HS-27A (cell line): Measurements from ENCODE around the gene LTC4S.
A peak's percentile ranks its signal among the peaks of the same experiment; 100 is the strongest.

Source experiments
- DNase-seq: peaks from one replicate; pipeline ENCODE4 v3.0.0-alpha.2; 2012; ENCODE audit warnings: low read depth, missing footprints

The LTC4S gene

DNA sequence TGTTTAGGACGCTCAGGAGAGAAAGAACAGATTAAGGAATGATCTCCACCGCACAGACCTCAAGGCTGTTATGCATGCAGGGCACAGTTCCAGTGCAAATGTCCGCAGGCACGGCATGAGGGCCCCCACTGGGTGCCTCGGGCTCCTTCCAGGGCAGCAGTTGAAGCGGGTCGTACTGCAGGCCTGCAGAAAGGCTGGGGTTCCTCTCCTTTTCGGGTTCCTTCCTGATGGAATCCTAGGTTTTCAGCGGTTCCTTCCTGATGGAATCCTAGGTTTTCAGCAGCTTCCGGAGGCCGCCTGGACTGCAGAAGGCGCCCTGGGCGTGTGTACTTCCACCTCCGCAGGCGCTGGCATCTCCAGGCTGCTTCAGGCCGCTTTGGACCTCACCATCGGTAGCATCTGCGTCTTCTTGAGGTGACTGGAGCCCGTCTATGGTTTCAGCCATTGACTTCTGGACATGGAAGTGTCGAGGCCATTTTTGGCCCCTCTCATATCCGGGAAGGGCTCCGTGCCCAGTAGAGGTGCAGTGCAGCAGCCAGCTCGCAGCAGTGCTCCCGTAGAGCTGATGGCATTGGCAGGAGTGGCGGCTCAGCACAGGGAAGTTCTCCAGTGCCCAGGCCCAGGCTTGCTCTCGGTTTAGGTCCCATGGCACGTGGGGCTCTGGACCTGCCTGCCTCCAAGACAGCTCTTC lies 18.5 kb downstream of the LTC4S start:
- DNase-seq, result no peak

DNA sequence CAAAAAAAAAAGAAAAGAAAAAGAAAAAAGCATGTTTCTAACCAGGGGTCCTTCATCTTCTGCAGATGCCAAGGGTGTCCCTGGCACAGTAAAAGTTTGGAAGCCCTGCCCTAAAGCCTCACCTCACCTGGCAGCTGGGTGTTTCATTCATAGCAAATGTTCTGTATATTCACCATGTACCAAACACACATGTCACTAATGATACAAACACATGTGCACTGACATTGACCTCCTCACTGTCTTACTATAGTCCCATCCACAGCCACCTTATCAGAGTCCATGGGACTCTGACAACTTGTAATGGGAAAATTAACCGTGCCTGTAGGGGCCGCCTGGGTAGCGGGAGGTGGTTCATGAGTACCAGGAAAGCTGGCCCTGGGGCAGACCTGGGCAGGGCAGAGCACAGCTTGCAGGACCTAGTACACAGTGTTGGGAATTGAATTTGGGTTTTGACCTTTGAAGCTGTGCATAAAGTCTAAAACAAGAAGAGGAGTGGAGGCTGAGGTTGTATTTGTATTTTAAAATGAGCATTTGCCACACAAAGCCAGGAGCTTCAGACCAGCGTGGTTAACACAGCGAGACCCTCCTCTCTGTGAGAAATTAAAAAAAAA lies 19.3 kb downstream of the LTC4S start:
- no peak for DNase-seq

DNA sequence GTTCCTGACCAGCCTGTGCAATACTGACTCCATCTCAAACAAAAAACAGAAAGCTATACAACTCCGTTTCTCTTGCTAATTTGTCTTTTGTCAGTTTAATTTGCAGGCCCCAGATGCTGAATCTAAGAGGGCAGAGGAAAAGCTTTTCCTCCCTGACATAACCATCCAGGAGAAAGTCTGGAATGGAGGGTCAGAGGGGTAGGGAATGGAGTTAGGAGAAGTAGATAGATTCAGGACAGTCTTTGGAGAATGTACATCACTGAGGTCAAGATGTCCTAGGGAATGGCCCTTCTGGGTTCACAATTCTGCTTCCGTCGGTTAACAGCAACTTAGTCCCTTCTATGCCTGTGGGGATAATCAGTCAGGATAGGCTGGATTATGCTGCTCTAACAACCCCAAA lies 20.3 kb downstream of the LTC4S start:
- no peak for DNase-seq

DNA sequence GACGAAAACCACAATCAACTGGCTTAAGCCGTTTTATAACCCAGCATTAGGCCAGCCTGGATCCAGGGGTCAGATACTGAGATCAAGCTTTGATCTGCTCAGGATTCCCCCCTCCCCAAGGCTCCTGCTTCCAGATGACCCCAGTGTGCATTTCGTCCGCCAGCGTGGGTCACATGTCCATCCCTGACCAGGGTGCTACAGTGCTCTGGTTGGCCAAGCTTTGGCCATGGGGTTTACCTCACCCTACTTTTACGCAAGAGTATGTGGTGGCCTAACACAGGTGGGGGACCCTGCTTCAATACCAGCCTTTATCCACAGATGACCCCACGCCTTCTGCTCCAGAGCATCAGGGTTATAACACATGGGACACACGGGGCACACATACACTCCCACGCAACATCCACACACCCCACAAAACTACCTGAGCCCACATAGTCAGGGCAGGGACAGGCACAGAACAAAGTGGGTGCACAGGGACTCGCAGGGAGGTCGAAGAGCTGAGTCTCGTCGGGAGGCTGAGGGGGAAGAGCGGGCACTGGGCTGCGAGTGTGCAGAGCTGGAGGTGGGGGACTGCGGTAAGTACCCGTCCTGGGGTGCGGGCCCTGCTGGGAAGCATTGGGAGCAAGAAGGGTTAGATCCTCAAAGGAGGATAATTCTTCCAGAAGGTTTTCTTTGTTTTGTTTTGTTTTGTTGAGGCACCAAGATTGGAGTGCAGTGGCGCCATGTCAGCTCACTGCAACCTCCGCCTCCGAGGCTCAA lies 21.9 kb downstream of the LTC4S start:
- no peak for DNase-seq

DNA sequence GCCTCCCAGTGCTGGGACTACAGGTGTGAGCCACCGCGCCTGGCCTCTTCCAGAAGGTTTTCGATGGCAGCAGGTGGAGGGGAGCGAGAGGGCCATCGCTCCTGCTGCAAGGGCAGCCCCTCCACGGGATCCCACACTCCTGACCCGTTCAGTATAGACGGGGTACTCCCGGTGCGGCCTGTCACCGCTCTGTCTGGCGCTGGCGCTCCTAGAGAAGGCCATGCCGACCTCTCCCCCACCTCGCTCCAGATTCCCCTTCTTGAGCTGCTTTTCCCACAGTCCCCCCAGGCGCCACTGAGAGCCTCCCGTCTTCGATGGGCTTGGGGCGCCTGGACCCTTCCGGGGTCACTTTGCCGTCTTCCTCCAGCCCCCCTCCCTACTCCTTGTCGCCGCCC lies 22.6 kb downstream of the LTC4S start:
- no peak for DNase-seq

DNA sequence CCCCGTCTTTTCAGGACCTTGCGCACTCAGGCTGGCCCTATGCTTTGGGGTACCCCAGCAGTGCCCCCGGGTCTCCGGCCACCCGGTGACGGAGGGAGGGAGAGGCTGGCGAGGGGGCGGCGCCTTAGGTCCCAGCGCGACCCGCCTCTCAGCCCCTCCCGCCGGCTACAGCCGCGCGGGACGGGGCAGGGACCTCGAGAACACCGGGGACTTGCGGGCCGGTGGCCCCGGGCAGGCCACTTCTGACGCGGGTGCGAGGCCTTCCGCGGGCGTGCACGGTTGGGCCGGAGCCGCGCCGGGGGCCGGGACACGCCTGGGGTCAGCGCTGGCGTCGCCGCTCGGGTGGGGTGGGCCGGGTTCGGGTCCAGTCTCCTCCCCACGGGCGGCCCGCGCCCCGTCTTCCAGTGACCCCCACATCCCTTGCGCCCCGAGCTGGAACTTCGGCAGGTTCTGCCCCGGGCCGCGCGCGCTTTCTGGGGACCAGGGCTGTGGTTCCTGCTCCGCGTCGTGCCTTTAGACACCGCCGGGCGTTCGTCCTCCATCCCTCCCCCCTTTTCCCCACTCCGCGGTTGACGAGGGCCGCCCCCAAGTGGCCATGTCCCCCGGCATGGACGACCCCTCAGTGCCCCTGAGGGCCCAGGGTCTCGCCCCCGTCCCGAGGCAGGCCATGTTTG lies 23.1 kb downstream of the LTC4S start:
- no peak for DNase-seq

DNA sequence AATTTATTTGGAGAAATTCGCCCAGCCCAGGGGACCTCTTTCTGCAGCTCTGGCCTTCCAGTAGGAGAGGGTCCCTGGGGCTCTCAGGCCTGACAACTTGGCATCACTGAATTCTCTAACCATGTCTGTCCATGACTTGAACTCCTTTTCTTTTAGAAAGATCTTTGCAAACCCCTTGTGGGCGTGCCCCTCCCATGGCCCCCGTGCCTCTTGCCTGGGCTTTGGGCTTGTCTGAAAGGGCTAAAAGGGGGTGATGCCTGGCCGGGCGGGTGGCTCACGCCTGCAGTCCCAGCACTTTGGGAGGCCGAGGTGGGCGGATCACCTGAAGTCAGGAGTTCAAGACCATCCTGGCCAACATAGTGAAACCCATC lies 23.7 kb downstream of the LTC4S start:
- no peak for DNase-seq

DNA sequence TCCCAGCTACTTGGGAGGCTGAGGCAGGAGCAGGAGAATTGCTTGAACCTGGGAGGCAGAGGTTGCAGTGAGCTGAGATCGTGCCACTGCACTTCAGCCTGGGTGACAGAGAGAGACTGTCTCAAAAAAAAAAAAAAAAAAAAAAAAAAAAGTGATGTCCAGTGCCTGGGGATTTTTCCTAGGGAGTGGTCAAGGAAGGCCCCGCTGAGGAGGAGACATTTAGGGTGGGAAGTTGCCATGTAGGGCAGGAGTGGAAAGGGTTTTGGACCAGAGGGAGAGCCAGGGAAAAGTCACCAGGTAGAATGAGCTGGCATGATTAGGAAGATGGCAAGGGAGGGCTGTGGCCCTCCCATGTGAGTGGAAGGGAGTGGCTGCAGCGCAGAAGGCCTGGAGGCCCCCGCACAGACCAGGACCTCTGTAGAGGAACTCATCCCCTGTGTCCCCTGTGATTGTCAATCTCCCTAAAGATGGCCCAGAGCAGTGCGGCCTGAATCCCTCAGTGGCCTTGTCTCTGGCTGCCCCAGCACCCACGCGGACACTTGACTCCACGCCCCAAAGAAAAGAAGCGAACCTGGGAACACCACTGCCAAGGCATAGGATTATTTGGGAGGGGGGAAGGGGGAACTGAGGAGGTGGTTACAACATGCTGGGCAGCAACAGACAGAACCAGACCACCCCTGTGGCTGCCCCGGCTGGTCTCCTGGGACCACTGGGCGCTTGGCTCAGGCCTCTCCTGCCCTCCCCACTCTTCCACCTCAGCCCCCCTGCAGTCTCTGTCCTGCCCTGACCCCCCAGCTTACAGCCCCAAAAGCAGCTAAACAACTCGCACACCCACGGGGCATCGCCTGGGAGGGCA lies 24.3 kb downstream of the LTC4S start:
- no peak for DNase-seq

DNA sequence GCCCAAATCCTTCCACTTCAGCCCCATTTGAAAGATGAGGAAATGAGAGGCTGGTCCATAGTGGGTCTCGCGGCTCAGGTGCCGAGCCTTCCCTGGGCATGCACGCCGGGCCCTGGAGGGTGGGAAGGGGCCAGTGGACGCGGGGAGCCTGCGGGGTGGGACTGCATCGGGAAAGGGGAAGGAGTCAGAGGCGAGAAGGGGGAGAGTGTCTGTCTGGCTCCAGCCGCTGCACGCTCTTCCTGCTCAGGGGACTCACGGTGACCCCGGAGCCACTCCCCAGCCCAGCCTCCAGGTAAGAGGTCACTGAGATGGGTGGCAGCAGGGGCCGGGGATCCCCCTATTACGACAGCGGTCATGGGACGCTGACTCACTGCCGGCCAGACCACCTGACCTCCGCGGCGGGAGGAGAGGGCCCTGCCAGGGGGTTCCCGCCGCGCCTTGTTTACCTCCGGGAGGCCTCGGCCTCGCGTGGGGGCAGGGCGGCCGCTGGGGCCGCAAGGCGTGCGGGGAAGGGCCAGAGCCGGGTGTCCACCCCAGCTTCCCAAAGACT lies 25.0 kb downstream of the LTC4S start:
- peak; percentile 39 for DNase-seq

DNA sequence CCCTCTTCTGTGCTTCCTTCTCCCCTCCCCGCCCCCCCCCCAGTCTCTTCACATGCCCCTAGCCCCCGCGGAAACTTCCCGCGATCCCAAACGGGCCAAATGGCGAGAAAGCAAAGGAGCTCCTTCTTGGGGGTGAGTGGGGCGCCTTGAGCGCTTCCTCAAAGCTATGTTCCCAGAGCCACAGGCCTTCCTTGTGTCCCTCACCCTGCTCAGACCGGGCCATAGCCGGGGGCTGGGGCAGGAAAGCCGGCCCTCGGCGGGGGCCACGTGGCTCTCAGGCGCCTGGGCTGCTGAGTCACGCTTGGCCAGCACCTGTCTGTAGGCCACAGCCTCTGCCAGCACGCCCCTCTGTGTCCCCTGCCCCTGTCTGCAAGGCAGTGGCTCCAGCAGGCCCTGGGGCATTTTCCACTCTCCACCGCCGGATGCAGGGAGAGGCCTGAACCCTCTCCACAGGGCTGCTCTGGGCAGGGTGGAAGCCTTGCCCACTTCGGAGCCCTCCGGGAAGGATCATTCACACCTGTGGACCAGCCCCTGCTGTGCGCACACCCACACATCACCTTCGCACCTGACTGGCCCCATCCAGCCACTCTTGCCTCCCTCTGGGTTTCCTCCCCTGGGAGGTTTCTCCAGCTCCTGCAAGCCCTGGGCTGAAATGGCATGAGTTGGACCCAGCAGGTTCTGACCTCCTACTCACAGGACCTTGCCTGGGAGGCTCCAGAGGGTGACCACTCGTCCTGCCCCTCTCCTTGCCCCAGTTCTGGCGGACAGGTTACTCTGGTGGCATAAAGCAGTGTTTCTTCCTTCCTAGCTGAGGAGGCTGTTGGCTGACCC lies 25.7 kb downstream of the LTC4S start:
- no peak for DNase-seq

DNA sequence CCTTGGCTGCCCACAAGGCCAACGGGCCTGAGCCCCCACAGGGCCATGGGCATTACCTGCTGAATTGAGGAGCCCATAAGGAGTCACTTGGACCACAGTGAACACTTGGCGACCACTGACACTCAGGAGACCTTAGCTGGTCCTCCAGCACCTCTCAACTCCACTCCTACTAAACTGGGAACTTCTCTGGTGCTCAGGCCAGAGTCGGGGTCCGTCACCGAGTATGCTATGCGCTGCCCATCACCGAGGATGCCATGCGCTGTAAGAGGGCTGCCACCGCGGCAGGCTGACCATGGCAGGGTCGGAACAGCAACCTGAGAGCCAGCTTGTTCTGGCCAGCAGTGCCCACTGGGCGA lies 26.3 kb downstream of the LTC4S start:
- no peak for DNase-seq

DNA sequence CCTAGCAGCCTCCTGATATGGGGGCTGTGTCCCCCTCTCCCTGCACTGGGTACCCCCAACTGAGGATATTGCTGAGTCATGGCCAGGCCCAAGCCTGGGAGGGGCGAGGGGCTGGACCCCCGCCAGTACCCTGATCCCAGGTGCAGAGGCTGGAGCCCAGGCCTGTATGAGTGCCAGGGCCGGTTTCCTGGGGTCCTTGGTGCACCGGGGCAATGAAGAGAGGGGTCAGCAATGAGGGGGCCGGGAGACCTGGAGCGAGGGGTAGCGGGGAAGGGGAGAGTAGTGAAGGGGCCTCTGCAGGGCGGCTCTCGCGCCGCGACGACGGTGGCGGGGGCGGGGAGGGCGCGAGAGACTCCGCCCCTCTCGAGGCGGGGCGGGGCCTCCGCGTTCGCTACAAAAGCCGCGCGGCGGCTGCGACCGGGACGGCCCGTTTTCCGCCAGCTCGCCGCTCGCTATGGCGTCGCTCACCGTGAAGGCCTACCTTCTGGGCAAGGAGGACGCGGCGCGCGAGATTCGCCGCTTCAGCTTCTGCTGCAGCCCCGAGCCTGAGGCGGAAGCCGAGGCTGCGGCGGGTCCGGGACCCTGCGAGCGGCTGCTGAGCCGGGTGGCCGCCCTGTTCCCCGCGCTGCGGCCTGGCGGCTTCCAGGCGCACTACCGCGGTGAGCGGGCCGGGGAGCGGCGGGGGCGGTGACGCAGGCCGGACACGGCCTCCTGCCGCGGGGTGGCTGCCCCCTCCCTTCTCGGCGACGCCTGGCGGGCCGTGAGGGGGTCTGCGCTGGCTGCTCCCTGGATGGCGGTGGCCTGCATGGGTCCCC lies 26.9 kb downstream of the LTC4S start, which contains the start of gene SQSTM1:
Gene SQSTM1, plus strand, starts transcription at position 423 of the 815 bp plus-strand sequence. Its CDS starts 32 bp downstream, at position 455.
- DNase-seq, result no peak

DNA sequence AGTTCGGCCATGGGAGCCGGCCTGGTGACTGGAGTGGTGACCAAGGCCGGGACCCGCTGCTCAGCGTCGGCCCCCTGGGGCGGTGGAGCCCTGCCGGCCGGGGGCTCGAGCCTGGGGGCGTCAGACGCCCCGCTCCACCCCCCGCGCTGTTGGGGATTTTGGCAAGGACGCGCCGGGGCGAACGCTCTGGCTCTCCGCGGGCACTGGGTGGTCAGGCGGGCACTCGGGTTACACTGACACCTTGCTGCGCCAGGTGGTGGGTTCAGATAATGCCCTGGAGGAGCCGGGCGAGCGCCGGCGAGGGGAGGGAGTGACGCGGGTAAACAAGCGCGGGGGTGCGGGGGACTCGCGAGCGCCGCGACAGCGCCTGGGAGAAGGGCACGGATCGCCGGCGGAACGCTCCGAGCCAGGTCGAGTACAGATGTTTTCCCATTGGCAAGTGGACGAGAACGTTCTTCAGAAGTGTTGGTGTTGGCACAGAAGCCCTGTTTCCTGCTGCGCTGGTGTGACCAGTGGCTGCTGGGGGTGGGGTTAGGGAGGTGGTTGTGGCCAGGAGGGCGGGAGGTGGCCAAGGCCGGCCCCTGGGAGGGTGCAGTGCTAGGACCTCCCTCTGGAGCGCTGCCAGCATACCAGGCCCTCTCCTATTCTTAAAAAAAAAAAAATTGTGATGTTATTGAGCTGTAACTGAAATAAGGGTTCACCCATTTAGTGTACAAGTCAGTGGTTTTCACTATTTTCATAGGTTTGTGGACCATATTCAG lies 27.7 kb downstream of the LTC4S start:
- DNase-seq, result peak; percentile 59

DNA sequence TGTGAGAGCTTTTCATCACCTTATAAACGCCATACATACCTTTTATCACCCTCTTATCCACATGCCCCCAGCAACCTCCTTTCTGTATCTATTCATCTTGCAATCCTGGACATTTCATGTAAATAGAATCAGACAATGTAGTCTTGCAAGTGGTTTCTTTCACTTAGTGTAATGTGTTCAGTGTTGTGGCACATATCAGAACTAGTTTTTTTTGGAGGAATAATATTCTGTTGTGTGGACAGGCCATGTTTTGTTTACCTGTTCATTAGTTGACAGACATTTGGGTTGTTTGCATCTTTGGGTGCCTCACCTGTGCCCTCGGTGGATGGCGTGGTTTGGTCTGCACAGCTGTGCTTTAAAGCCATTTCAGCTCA lies 28.3 kb downstream of the LTC4S start:
- no peak for DNase-seq

DNA sequence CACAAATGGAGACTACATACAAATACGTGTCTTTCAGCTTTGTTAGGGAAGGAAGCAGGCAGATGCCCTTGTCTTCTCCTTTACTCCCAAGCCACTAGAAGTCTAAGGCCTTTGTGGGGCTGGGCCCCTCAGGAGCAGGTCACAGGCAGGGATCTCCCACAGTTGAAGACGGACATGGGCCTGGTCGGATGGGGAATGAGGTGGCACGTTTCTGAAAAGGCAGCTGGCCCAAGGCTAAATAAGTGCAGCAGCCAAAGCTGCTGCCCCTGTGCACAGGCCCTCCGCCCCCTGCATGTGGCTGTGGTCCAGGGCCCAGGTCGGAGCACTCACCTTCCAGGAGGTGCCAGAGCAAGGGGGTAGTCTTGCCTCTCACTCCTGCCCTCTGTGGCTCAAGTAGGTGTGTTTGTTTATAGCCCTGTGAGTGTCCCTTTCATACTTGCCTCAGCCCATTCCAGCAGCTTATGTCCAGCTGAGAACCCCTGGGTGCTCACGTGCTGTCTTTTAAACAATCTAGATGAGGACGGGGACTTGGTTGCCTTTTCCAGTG lies 28.7 kb downstream of the LTC4S start:
- DNase-seq, result no peak

DNA sequence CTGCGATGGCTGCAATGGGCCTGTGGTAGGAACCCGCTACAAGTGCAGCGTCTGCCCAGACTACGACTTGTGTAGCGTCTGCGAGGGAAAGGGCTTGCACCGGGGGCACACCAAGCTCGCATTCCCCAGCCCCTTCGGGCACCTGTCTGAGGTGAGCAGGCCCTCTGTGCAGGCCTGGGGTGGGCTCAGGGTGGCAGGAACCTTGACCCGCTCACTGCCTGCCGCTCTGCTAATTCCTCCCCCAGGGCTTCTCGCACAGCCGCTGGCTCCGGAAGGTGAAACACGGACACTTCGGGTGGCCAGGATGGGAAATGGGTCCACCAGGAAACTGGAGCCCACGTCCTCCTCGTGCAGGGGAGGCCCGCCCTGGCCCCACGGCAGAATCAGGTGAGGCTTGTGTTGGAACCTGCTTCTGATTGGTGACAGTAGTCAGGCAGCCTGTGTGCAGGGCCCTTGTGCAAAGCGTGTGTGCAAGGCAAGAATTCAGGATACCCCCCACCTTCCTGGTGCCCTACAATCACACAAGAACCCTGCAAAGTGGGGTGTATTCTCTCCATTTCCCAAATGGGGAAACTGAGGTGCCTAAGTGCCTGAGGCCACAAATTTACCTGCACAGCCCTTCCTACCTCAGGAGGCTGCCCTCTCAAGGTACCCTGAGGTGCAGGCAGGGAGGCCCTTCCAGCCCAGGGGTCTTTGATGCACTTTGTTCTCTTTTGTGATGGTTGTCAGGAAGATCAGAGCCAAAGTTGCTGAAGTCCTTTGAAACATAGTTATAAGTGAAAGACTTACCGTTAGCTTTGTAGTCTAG lies 30.4 kb downstream of the LTC4S start:
- no peak for DNase-seq

DNA sequence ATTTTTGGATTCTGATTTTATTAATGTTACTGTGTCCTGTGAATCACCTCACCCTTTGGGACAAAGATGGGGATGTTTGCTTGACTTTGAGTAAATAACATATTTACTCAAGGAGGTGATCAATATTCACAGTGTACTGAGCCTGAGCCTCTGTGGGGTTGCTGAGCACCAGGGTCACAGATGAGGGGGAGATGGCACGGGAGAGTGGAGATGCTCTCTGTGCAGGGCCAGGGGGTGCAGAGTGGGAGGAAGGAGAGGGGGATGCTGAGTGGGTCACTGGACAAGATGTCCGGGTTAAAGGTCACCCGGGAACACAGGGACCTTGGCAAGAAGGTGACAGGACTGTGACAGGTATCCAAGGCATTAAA lies 30.9 kb downstream of the LTC4S start:
- no peak for DNase-seq

DNA sequence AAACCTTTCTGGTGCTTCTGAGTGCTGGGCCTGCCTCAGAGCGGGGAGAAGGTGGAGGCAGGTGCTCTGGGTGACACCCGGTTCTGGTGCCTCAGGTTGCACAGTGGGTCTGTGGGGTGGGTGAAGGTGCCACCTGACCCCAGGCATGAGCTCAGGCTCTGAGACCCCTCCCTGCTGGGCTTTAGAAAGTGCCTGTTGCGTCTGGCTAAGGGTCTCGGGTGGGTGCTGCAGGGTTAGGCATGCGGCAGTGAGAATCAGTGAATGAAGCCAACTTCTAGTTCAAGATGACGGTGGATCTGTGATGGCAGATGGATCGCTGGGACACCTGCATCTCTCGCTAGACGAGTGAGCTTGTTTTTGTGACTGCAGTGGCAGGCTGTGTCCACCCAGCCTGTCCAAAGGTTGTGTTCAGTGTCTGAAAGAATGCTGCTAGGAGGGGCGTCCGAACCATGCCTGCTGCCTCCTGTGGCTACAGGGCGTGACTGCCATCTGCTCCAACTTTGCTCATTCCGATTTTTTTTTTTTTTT lies 31.9 kb downstream of the LTC4S start:
- no peak for DNase-seq
